ENCODE measurements around the gene FBXO2.

FBXO2 gene

DNA sequence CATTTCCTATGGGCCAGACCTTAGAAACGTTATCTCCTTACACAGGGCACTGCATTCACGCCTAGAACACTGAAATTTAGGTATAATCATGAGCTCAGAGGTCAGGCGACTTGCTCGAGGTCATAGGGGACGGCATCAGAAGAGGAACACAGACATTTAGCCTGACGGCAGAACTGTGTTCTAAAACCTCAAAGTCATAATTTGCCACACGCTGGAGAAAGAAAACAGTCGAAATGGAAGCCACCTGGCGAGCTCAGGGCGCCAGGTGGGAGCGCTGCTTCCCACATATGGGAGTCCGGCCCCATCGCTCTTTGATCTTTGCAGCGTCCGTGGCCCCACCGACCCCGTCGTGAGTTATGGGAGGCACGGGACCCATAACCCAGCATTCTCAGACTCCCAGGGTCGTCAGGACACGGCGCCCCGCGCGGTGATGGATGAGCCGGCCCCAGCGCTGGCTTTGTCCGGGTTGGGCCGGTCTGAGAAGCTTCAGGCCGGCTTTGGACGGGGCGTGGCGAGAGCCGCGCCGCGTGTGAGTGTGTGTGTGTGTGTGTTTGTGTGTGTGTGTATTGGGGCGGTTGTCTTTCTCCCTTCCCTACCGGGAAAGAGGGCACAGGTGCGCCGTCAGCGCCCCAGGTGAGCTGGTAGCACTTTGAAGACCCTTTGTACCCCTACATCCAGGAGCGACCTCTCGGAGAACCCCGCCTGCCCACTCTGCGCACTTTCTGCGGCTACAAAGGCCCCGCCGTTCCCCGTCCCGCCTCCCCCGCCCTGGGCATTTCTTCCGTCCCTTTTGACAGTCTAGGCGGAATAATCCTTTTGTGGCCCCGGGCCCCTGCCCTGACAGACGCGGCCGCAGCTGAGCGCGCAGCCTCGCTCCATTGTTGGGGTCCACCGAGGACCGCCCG is 36.4 kb upstream of the FBXO2 start:
- Histone ChIP-seq H3K9ac (ENCODE audit: low read depth, low read length) (peak overlapping the region; percentile 63), H3K4me1 (ENCODE audit: insufficient read depth, low read length) (peaks cover 23% of the 10 kb centered on the region), H3K36me3 (ENCODE audit: insufficient read depth, low read length) (no peaks in the 10 kb centered on the region)

DNA sequence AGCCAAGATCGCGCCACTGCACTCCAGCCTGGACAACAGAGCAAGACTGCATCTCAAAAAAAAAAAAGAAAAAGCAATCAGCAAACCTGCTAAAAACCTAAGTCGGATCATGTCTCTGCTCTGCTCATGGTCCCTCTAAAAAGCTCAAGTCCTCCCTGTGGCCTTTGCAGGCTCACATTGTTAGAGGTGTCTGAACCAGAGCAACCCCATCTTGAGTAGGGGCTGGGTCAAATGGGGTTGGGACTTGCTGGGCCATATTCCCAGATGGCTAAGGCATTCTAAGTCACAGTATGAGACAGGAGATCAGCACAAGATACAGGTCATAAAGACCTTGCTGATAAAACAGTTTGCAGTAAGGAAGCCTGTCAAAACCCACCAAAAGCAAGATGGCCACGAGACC is 34.3 kb upstream of the FBXO2 start:
- peaks cover 32% of the 10 kb centered on the region for H3K4me1 ChIP-seq (ENCODE audit: insufficient read depth, low read length)
- no peaks in the 10 kb centered on the region for H3K36me3 ChIP-seq (ENCODE audit: insufficient read depth, low read length)
- no peak overlapping the region for H3K9ac ChIP-seq (ENCODE audit: low read depth, low read length)
- no peaks in the 10 kb centered on the region for H3K9me3 ChIP-seq (ENCODE audit: control insufficient read depth, insufficient read depth, low read length)

More for the DNA sequence above, 36.4 kb upstream of the FBXO2 start:
- H3K9me3 ChIP-seq (ENCODE audit: control insufficient read depth, insufficient read depth, low read length): no peaks in the 10 kb centered on the region

DNA sequence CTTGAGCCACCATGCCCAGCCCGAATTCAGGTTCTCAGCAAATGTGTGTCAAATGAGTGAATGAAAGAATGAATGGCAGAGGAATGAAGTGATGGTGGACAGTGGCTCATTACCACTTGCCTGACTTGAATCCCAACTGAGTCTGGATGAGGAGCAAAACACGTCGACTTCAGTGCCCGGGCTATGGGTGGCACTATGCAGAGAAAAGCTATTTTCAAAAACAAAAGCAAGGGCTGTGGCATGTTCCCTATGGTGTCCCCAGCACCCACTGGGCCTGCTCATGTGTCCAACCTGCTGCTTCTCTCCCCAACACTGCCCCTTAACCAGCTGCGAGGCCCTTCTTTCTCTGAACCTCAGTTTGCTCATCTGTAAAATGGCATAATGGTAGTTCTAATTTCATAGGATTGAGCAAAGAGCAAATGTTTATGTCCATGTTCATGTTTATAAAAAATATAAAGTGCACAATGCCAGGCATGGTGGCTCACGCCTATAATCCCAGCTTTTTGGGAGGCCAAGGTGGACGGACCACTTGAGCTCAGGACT is 31.1 kb upstream of the FBXO2 start:
- H3K4me1 ChIP-seq (ENCODE audit: insufficient read depth, low read length): peaks cover 42% of the 10 kb centered on the region
- no peak overlapping the region for H3K9ac ChIP-seq (ENCODE audit: low read depth, low read length)
- H3K36me3 ChIP-seq (ENCODE audit: insufficient read depth, low read length): no peaks in the 10 kb centered on the region
- H3K9me3 ChIP-seq (ENCODE audit: control insufficient read depth, insufficient read depth, low read length): no peaks in the 10 kb centered on the region

DNA sequence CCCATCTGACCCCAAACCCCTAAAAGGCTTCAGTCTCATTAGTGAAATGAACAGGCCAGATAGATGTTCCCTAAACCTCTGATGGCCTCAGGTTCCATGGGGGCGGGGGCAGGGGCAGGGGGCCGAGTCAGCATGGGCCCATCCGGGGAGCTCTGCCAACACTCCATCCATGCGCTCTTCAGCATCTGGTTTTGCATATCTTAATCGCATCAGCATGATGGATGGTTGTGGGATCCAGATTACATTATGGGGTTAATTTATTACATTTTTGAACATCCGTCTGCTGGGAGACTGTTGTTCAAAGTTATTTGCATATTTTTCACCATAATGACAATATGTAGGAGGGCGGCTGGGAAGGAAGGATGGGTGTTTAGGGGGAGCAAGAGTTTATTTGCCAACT is 29.8 kb upstream of the FBXO2 start:
- H3K36me3 ChIP-seq (ENCODE audit: insufficient read depth, low read length): no peaks in the 10 kb centered on the region; the same call in 1 of the 2 replicates
- no peaks in the 10 kb centered on the region for H3K9me3 ChIP-seq (ENCODE audit: control insufficient read depth, insufficient read depth, low read length)
- H3K9ac ChIP-seq (ENCODE audit: low read depth, low read length): no peak overlapping the region
- H3K4me1 ChIP-seq (ENCODE audit: insufficient read depth, low read length): peaks cover 36% of the 10 kb centered on the region

DNA sequence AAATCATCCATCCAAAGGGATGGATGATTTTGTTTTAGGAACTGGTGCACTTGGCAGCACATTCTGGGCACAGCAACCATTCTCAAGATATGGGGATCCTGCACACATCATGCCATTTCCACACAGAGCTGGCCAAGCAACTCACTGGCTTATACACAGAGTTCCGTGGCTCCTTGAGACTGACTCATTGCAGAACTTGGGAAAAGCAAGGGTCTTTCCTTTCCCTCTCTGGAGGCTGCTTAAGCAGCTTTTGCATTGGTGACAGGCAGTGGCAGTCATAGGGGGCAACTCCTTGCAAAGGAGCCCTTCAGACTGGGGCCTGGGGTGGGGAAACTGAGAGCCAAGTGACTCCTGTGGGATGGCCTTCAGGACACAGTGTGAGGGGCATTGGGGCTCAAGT is 28.6 kb upstream of the FBXO2 start:
- no peaks in the 10 kb centered on the region; the same call in 1 of the 2 replicates for H3K36me3 ChIP-seq (ENCODE audit: insufficient read depth, low read length)
- no peak overlapping the region; the same call in 1 of the 2 replicates for H3K9ac ChIP-seq (ENCODE audit: low read depth, low read length)
- H3K9me3 ChIP-seq (ENCODE audit: control insufficient read depth, insufficient read depth, low read length): no peaks in the 10 kb centered on the region
- H3K4me1 ChIP-seq (ENCODE audit: insufficient read depth, low read length): peaks cover 33% of the 10 kb centered on the region

DNA sequence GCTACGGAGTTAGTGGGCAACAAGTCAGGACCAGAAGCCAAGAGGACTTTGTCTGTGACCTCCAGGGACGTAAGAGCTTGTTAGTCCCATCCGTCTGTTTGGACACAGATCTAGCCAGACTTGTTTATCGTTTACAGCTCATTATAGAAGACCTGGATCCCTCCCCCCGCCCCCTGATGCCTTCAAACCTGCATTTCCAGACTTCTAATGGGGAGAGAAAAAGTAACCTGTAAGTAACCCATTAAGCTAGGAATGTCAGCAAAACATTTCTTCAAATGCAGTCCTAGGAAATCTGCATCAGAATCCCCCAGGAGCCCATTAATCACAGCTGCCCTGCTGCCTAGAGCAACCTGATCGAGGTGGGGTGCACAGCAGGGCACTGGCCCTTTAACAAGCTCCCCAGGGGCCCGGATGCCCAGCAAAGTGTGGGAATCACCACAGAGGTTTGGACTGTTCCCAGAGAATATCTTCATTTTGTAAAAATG is 28.1 kb upstream of the FBXO2 start:
- Histone ChIP-seq H3K9ac (ENCODE audit: low read depth, low read length) (peak overlapping the region; percentile 62), H3K9me3 (ENCODE audit: control insufficient read depth, insufficient read depth, low read length) (no peaks in the 10 kb centered on the region), H3K4me1 (ENCODE audit: insufficient read depth, low read length) (peaks cover 33% of the 10 kb centered on the region), H3K36me3 (ENCODE audit: insufficient read depth, low read length) (peaks cover 2% of the 10 kb centered on the region; the same call in 1 of the 2 replicates)

DNA sequence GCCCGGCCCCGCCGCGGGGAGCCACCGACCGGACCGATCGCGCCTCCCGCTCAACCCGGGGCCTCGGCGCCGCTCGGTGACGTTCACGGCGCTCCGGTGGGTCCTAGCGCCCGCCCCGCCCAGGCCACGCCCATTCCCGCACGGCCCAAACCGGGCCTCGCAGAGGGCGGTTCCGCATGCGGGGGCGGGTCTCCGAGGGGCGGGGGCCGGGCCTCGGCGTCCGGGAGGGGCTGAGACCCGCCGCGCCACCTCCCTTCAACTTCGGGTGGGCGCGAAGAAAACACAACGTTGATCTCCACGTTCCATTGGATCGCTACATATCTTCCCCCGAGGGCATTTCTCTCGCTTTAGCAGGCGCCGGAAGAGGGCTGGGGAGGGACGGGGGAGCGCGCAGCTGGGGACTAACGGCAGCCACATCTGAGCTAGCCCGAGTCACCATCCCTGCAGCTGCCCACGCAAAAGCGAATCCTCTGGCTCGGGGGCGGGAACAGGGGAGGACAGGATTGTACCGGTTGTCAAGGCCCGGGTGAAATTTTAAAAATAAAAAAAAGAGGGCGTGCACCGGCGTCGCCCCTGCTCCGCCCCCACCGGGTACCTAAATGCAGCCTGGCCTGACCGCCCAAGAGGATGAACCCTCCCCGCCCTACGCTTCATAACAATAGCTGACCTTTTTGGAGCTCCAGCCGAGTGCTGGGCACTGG is 27.0 kb upstream of the FBXO2 start, which contains the start of gene MAD2L2:
TSS of gene MAD2L2 (minus strand) at position 78 of the 701 bp plus-strand sequence. CDS start 547 bp downstream, outside the sequence.
- H3K9ac ChIP-seq (ENCODE audit: low read depth, low read length): peak within 1 kb of the TSS; percentile 62
- no peaks in the 10 kb centered on the region for H3K9me3 ChIP-seq (ENCODE audit: control insufficient read depth, insufficient read depth, low read length)
- peaks cover 32% of the 10 kb centered on the region for H3K4me1 ChIP-seq (ENCODE audit: insufficient read depth, low read length)
- H3K36me3 ChIP-seq (ENCODE audit: insufficient read depth, low read length): peaks cover 6% of the 10 kb centered on the region; the same call in 1 of the 2 replicates

DNA sequence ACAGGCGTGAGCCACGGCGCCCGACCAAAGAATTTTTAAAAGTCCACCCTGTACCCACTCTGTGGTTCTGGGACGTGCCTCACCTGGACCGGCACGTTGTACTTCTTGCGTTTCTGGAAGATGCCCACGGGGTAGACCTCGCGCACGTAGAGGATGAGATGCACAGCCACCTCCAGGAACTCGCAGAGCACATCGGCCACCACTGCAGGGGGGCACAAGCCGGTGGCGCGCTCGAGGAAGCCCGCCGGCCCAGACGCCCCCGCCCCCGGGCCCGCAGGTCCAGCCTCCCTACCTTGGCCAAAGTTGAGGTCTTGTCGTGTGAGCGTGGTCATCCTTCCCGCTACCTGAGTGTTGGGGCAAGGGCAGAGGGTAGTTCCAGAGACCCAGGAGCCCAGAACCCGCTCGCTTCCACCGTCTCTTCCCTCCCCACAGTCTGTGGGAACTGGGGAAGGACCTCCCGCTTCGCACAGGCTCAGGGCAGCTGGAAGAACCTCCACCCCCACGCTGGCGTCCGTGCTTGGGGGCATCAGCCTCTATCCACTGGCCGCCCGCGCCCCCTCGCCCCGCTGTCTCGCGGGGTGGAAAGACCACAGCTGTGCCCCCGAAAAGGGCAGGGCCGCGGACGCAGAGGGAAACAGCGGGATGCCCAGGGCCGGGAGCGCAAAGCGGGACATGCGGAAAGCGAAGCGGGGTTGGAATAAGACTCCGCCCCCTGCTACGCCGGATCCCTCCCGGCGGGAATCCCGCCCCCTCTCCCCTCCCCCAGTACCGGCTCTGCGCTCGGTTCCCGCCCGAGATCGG is 26.2 kb upstream of the FBXO2 start:
- peaks cover 9% of the 10 kb centered on the region for H3K36me3 ChIP-seq (ENCODE audit: insufficient read depth, low read length)
- H3K4me1 ChIP-seq (ENCODE audit: insufficient read depth, low read length): peaks cover 29% of the 10 kb centered on the region
- H3K9me3 ChIP-seq (ENCODE audit: control insufficient read depth, insufficient read depth, low read length): no peaks in the 10 kb centered on the region
- H3K9ac ChIP-seq (ENCODE audit: low read depth, low read length): peak overlapping the region; percentile 62

DNA sequence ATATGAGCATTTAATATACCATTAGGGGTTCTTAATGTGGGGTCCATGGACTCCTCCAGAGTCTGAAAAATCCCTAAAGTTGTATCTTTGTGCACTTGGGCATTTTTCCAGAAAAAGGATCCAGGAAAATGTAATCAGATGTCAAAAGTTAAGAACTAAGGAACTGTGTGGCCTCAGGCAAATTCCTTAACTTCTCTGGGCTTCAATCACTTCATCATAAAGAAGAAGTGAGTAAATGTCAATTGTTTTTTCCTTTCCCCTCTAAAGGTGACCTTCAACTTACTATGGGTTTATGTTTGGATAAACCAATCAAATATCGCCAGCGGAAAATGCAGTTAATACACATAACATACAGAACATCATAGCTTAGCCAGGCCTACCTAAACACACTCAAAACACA is 24.2 kb upstream of the FBXO2 start:
- Histone ChIP-seq H3K4me1 (ENCODE audit: insufficient read depth, low read length) (peaks cover 13% of the 10 kb centered on the region), H3K9ac (ENCODE audit: low read depth, low read length) (no peak overlapping the region), H3K9me3 (ENCODE audit: control insufficient read depth, insufficient read depth, low read length) (no peaks in the 10 kb centered on the region), H3K36me3 (ENCODE audit: insufficient read depth, low read length) (peaks cover 9% of the 10 kb centered on the region)

DNA sequence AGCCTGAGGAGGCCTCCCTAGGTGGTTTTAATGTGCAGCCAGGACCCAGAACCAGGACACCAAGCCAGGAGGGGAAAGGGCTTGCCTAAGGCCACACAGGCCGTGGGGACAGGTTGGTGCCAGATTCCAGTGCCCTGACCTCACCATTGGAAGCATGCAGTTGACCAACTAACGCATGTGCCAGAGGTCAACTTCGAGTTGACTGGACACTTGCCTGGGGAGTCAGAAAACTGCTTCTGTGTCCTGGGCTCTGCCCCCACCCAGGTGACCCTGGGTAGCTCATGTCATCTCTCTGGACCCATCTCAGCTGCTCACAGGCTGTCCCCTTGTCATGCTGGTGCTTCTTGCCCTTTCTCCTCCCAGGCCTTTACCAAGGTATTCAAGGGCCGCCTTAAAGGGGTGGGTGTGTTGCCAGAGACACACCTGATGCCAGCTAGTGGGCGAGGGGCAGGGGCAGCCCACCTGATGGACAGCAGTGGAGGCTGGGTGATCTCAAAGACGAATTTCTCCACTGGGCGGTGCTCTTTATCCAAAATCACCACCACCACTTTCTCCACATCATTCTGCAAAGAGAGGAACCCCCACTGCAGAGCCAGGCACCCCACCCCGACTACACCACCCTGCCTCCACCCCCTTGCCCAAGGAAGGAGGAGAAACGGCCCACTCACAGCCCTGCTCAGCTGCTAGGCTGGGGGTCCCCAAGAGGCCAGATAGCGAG is 22.3 kb upstream of the FBXO2 start:
- peaks cover 12% of the 10 kb centered on the region for H3K36me3 ChIP-seq (ENCODE audit: insufficient read depth, low read length)
- H3K9ac ChIP-seq (ENCODE audit: low read depth, low read length): no peak overlapping the region
- H3K4me1 ChIP-seq (ENCODE audit: insufficient read depth, low read length): no peaks in the 10 kb centered on the region
- H3K9me3 ChIP-seq (ENCODE audit: control insufficient read depth, insufficient read depth, low read length): no peaks in the 10 kb centered on the region

DNA sequence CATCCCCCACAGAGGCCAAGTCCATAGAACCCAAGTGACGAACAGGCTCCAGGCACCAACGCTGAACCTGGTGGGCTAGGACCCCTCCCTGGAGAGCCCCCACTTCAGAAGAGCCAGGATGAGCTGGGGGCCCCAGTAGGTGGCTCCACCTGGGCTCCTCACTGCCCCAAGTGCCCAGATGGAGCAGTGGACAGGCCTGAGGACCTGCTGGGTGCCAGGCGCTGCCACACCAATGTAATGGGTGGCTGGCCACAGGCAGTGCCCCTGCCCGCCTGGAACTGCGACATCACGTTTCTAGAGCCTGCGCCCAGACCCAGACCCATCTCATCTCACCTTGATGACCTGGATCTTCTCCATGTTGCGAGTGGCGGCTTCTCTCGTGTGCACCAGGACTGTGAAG is 21.1 kb upstream of the FBXO2 start:
- H3K9me3 ChIP-seq (ENCODE audit: control insufficient read depth, insufficient read depth, low read length): no peaks in the 10 kb centered on the region
- H3K9ac ChIP-seq (ENCODE audit: low read depth, low read length): no peak overlapping the region
- H3K36me3 ChIP-seq (ENCODE audit: insufficient read depth, low read length): peaks cover 17% of the 10 kb centered on the region
- no peaks in the 10 kb centered on the region for H3K4me1 ChIP-seq (ENCODE audit: insufficient read depth, low read length)

DNA sequence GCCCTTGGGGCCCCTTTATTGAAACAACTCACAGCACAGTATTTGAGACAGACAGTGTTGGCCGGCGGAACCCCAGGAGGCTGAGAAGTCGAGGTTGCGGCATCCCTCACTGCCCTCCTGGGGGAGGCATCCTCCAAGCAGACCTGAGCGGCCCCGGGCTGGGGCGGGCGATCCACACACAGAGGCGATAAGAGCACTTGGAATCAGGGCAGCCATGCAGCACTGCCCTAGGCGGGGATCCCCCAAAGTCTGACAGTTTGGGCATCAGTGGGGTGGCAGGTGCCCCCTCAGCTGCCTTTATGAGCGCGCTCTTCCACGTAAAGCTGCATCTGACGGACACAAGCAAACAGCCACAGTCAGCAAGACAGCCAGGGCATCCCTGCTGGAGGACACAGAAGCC is 20.3 kb upstream of the FBXO2 start:
- no peaks in the 10 kb centered on the region for H3K4me1 ChIP-seq (ENCODE audit: insufficient read depth, low read length)
- H3K36me3 ChIP-seq (ENCODE audit: insufficient read depth, low read length): peaks cover 17% of the 10 kb centered on the region
- H3K9me3 ChIP-seq (ENCODE audit: control insufficient read depth, insufficient read depth, low read length): no peaks in the 10 kb centered on the region
- H3K9ac ChIP-seq (ENCODE audit: low read depth, low read length): no peak overlapping the region

DNA sequence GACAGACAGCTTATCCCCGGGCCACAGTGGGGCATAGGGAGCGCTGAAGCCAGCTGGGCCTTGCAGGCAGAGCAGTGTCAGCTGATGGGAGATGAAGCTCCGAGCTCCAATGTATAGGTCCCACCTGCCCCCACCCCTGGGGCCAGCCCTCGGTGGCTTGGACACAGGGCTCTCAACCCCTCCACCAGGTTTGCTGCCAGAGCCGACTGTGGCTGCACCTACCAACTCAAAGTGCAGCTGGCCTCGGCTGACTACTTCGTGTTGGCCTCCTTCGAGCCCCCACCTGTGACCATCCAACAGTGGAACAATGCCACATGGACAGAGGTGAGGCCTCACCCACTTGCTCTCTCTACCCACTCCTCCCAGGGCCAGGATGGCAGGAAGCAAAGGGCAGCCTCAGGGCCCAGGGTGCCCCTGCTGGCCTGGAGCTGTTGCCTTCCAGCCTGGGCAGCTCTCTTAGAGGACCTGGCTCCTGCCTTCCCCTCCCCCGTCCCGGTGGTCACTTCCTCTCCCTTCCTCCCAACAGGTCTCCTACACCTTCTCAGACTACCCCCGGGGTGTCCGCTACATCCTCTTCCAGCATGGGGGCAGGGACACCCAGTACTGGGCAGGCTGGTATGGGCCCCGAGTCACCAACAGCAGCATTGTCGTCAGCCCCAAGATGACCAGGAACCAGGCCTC is 19.0 kb upstream of the FBXO2 start:
- Histone ChIP-seq H3K9ac (ENCODE audit: low read depth, low read length) (no peak overlapping the region), H3K9me3 (ENCODE audit: control insufficient read depth, insufficient read depth, low read length) (no peaks in the 10 kb centered on the region), H3K36me3 (ENCODE audit: insufficient read depth, low read length) (peaks cover 17% of the 10 kb centered on the region), H3K4me1 (ENCODE audit: insufficient read depth, low read length) (no peaks in the 10 kb centered on the region)

Data from ES-I3 (cell line).